GM21717 (cell line): ENCODE results near the gene CWF19L1.

ENCODE experiments used
- ATAC-seq: cut with Tn5 transposase; IDR thresholded peaks from one replicate; pipeline ENCODE4 v1.9.1; 2021; ENCODE audit warnings: mild to moderate bottlenecking, moderate library complexity; ENCODE audit not compliant: unreplicated experiment

Gene CWF19L1

GRCh38 chr10:100254191-100254590, 13.2 kb downstream of the CWF19L1 start:
- ATAC-seq = no peak

- no peak for ATAC-seq
Measured at GRCh38 chr10:100253041-100253440, 14.4 kb downstream of the CWF19L1 start.

GRCh38 chr10:100248820-100249219, 18.6 kb downstream of the CWF19L1 start:
- no peak for ATAC-seq

GRCh38 chr10:100245484-100246220, 21.8 kb downstream of the CWF19L1 start:
- no peak for ATAC-seq

GRCh38 chr10:100239851-100240250, 27.6 kb downstream of the CWF19L1 start:
- no peak for ATAC-seq

GRCh38 chr10:100238429-100238828, 29.0 kb downstream of the CWF19L1 start:
- no peak for ATAC-seq

GRCh38 chr10:100232101-100232500, 35.3 kb downstream of the CWF19L1 start:
- ATAC-seq = no peak

GRCh38 chr10:100229819-100230422, 37.5 kb downstream of the CWF19L1 start:
- no peak for ATAC-seq

- ATAC-seq = no peak
Measured at GRCh38 chr10:100223879-100224278, 43.6 kb downstream of the CWF19L1 start.

- ATAC-seq = no peak
Measured at GRCh38 chr10:100222529-100222928, 44.9 kb downstream of the CWF19L1 start.

GRCh38 chr10:100216006-100216405, 51.4 kb downstream of the CWF19L1 start:
- no peak for ATAC-seq

- ATAC-seq = no peak
Measured at GRCh38 chr10:100209303-100209702, 58.1 kb downstream of the CWF19L1 start.

GRCh38 chr10:100208276-100208675, 59.2 kb downstream of the CWF19L1 start:
- ATAC-seq = no peak

- no peak for ATAC-seq
Measured at GRCh38 chr10:100204370-100204769, 63.1 kb downstream of the CWF19L1 start.

- ATAC-seq = no peak
Measured at GRCh38 chr10:100201549-100201948, 65.9 kb downstream of the CWF19L1 start.

GRCh38 chr10:100194711-100195110, 72.7 kb downstream of the CWF19L1 start:
- ATAC-seq = no peak

- ATAC-seq = no peak
Measured at GRCh38 chr10:100192350-100192749, 75.1 kb downstream of the CWF19L1 start.

- peak; percentile 41 for ATAC-seq
Measured at GRCh38 chr10:100186253-100187212, 80.9 kb downstream of the CWF19L1 start.

GRCh38 chr10:100185364-100186252, 81.8 kb downstream of the CWF19L1 start, which contains the start of gene ERLIN1:
Gene ERLIN1 (minus strand): TSS chr10:100186029. CDS start chr10:100185626, 403 bp downstream.
- peak; percentile 84 for ATAC-seq

GRCh38 chr10:100184840-100185239, 82.6 kb downstream of the CWF19L1 start:
- ATAC-seq = no peak
